HG03064 (cell line): ENCODE results near the gene CCR3.
"Not testable (repeated sequence)": the region's sequence is repeated elsewhere in the genome, so short reads cannot be mapped to it uniquely, and the experiment has no call there.

ENCODE experiments used
- ATAC-seq: cut with Tn5 transposase; IDR thresholded peaks from one replicate; pipeline ENCODE4 v1.9.1; 2021; ENCODE audit warnings: low read depth; ENCODE audit not compliant: unreplicated experiment

CCR3 gene

GRCh38 chr3:46242120-46242519 lies at the start of gene CCR3:
TSS of gene CCR3 (plus strand) at chr3:46242460. CDS start at chr3:46265159, 22,699 bp downstream.
- ATAC-seq = no peak

GRCh38 chr3:46192939-46193338 lies 49.3 kb upstream of the CCR3 start:
- ATAC-seq = no peak

DNA sequence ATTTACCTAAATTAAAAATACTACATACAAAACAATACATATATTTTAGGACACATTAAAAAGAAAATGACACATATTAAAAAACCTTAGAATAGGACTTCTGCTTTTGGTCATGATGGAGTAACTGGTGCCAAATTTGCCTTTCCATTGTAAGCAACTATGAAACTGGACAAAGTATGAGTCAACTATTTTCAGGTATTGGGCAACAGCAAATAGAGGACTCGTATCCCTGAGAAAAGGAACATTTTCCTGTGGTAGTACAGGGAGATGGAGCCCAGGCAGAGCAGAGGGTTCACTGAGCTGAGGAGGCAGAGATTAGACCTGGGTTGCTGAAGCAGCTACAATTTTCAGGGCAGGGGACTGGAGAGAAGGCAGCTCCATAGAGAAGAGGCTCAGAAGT lies 48.8 kb upstream of the CCR3 start:
- no peak for ATAC-seq

DNA sequence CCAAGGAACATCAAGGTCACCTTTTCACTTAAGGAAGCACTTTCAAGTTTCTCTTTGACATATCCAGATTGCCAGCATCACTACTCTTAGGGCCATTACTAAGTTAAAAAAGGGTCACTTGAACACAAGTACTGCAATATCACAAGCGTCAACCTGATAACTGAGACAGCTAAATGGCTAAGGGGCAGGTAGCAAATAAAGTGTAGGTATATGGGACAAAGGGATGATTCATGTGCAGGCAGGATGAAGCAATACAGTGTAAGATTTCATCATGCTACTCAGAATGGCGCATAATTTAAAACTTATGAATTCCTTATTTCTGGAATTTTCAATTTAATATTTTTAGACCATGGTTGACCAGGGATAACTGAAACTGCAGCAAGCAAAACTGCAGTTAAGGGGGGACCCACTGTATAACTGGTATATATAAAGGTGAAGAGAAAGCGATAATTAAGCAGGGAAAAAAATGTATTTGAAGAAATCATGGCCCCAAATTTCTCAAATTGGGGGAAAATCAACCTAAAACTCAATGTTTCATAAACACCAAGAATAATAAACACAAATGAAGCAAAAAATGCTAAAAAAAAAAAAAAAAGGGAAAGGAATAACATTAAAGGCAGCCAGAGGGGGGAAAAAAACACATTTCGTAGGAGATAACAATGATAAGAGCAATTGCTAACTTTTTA lies 47.2 kb upstream of the CCR3 start:
- no peak for ATAC-seq

DNA sequence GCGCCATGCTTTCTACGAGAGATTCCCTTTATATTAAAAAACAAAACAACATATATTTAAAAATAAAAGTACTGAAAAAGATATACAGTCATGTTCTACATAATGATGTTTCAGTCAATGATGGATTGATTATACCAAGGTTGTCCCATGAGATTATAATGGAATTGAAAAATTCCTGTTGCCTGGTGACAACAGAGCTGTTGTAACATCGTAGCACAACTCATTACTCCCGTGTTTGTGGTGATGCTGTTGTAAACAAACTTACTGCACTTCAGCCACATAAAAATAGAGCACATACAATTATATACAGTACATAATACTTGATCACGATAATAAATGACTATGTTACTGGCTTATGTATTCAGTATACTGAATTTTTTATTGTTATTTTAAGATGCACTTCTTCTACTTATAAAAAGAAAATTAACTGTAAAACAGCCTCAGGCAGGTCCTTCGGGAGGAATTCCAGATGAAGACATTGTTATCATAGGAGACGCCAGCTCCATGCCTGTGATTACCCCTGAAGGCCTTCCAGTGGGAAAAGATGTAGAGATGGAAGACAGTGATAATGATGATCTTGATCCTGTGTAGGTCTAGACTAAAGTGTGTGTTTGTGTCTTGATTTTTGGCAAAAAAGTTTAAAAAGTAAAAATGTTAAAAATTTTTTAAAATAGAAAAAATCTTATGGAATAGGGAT lies 45.9 kb upstream of the CCR3 start:
- ATAC-seq = no peak

DNA sequence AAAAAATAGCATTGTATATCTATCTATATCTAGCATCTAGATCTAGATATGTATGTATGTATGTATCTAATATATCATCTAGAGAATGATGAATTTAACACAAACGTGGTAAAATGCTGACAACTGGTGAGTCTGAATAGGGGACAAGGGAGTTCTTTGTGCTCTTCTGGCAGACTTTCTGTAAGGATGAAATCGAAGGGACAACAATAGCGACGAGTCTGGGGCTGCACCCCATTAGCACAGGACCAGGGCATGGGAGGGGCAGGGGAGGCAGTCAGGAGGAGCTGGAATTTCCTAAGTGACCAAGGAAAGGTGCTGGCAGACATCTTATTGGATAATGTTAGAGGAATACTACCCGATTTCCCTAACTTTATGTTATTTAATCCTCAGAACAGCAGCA lies 42.0 kb upstream of the CCR3 start:
- ATAC-seq = no peak

DNA sequence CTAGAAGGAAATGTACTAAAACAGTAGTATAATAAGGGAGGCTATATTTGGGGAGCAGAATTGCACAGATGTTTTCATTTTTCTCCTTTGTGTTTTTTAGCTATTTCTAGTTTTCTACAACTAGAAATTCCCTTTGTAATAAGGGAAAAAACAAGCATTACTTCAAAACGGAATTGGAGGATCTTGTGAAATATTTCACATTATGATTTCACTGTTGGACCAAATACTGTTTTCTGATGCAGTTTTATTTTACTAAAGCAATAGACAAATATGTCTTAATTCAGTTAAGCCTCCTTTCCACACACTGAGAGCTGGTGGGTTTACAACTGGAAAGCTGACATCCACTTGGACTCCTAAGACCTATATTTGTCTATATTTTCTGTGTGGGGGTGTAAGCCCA lies 41.5 kb upstream of the CCR3 start:
- ATAC-seq = no peak

- ATAC-seq = no peak
Measured at GRCh38 chr3:46202535-46202934, 39.7 kb upstream of the CCR3 start.

GRCh38 chr3:46203681-46204080 lies 38.6 kb upstream of the CCR3 start:
- ATAC-seq = no peak

- no peak for ATAC-seq
Measured at GRCh38 chr3:46205286-46205960, 36.8 kb upstream of the CCR3 start.

- no peak for ATAC-seq
Measured at GRCh38 chr3:46206282-46207015, 35.8 kb upstream of the CCR3 start.

GRCh38 chr3:46207514-46207913 lies 34.7 kb upstream of the CCR3 start:
- ATAC-seq = not testable (repeated sequence)

GRCh38 chr3:46208167-46208704 lies 34.0 kb upstream of the CCR3 start, which contains the start of gene CCR1:
TSS of gene CCR1 (minus strand) at chr3:46208313. CDS start at chr3:46204313, 4,000 bp downstream.
- ATAC-seq = no peak

GRCh38 chr3:46209053-46209452 lies 33.2 kb upstream of the CCR3 start:
- no peak for ATAC-seq

DNA sequence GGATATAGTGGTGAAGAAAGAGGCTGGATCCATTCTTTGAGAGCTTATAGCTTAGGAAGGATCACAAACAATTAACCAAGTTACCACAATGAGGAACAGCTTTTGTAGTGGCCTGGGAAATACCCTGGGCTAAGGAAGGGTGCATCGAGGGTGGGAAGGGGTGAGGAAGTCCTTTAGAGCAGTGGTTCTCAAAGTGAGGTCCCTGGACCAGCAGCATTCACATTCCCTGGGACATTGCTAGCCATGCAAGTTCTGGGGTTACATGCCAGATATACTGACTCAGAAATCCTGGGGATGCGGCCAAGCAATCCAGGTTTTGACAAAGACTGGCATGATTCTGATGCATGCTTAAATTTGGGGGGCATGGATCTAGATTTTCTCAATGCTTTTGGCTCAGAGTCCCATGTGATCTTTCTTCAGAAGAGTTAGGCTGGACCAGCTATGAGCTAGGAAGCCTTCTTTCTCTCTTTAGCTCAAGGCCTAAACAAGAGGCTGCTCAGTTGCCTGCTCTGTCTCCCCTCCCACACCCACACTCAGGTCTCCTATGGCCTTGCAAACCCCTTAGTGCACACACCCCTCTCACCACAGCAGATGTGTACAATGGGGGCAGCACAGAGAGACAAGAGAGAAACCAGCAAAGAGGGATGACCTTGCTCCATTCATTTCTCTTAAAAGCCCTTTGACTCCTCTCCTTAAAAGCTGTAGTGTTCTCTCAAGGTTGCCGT lies 32.4 kb upstream of the CCR3 start:
- ATAC-seq = no peak

DNA sequence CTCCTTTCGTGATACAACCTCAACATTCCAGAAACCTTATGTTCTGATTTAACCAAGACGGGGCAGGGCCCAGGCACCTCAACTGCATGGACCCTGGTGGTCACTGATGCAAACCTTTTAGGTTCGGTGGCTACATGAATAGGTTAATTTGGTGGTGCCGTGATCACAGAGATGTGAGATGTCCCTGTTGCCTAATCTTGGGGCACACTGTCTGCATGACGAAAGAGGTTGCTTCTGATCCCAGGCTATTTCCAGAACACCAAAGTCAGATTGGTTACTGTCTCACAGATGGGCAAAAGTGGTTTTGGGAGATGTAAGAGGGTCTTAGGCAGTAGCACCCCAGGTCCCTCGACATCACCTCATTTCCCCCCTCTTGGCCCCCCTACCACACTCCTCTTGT lies 30.2 kb upstream of the CCR3 start:
- no peak for ATAC-seq

DNA sequence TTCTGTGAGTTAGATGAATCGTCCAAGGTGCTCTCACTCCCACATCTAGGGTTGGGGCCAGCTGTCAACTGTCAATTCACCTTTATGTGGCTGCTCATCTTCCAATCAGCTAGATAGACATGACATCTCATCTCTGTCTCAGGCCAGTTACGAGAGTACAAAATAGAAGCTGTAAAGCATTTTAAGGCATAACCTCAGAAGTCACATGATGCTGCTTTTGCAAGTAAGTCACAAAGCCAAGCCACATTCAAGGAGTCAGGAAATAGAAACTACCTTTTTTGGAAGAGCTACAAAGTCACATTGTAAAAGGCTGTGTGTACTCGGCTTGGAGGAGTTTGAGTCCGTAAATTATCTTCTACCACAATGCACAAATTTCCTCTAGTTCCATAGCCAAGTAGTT lies 29.1 kb upstream of the CCR3 start:
- no peak for ATAC-seq

DNA sequence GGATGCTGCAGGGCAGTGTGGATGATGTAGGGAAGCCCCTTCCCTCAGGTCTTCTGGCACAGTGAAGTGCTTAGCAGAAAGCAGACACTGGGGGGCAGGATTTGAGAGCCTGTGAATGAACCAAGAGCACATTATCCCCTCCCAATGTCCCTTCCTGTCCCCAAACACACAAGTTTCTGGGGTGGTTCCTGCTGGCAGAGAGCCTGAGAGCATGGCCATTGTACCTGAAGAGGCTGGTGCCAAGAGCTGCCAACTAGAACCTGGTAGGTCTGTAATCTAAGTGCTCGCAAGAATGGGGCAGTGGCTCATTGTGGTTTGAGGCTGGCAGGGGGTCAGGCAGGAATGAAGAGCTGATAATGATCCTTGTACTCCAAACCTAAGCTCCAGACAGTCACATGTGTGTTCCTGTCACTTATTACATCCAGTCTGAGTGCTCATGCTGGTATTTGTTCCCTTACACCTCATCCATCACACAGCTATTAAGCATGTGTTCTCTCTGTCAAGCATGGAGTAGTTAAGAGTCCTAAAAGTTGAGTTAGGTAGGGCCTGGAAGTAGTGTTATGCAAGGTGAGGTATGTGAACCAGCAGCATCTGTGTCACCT lies 27.4 kb upstream of the CCR3 start:
- no peak for ATAC-seq

DNA sequence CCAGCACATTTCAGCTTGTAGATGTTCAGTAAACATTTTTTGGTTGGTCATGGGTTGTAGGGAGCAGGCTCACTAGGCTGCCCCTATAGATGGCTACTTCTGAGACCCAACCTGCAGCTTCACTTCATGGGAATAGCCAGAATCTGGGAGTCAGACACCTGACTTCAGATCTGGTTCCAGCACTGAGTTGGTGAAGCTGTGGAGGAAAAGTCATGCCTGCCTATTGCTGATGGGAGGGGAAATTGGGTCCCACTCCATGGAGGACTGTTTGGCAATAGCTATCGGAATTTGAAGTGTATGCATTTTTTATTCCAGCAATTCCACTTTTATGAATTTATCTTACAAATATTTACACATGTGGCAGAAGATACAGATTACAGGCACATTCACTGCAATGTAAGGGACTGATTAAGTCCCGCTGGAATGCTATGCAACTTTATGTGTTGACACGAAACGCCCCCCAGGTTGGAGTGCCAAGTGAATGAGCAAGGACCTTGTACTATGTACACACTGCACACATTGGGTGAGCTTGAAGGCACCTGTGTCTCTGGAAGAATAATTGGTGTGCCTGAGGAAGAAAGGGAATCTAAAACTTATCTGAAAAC lies 26.3 kb upstream of the CCR3 start:
- ATAC-seq = no peak
